Skeletal muscle cell (primary cell): ENCODE results near the gene CDK6.

Source experiments
- DNase-seq: peaks from one replicate; pipeline ENCODE4 v3.0.0-alpha.2; 2010; ENCODE audit warnings: low read depth
- H3K4me3 ChIP-seq: 2 replicates; pipeline ENCODE4 v1.5.1; 2011; ENCODE audit warnings: low read depth, mild to moderate bottlenecking, control low read depth, low read length, moderate library complexity

CDK6 gene

DNA sequence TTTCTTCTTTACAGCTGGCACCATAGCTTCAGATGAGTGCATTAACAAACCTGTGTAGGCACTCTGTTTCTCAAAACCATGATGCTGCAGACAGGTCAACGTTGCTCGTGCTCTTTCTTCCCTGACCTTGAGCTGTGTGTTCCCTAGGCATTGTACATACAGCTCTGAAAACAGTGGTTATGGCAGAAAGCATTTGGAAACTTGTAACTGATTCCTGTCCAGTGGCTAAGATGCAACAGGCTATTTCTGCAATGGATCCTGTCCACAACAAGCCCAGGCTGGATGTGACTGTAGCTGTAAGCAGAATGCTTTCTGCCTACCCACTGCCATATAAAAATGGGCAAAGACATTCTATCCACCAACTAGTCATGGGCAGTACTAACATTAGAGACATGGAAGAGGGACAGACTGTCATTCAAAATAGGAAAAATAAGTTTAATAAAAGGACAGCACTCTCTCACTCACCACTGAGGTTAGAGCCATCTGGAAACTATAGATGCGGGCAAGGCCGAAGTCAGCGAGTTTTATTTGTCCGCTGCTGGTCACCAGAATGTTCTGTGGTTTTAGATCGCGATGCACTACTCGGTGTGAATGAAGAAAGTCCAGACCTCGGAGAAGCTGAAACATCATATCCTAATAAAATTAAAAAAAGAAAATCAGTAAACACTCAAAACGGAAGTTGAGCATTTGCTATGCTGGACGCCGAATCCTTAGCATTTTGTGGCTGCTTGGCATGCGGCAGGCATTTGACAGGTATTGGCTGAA is 111.0 kb downstream of the CDK6 start:
- H3K4me3 ChIP-seq, result no peak overlapping the region

DNA sequence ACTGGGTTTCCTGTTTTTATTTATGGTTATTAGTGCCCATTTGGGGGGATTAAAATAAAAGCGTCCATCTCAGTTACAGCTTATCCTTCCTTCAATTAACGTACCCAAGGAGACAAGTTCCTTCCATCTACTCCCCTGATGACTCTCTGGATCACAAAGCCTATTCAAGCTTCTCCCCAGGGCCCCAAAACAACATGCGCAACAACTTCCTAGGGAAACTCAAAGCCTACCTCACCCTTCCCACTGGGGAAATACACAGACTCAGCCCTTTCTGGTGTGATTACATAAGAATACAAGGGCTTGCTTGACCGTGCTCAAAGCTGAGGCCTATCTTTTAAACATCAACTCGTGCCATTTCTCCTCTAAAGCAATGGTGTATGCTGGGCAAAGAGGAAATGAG is 112.4 kb downstream of the CDK6 start:
- no peak for DNase-seq
- H3K4me3 ChIP-seq, result no peak overlapping the region

More for the DNA sequence above, 111.0 kb downstream of the CDK6 start:
- DNase-seq, result no peak

DNA sequence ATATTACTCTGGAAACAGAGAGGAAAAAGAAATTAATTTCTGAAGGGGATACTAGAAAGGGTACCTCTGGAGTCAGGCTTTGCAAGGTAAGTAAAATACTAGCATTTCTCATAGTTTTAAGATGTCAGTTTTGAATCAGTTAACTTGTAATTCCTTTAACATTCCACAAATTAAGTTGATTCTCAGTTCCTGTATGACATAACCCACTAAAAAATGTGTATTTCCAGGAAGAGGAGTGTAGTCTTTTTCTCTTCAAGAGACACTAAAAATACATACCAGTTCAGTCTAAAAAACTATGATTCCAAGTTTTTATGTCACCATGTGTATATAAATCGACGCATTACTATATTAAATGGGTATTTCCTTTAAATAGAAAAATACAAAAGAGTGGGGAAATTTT is 113.2 kb downstream of the CDK6 start:
- no peak overlapping the region for H3K4me3 ChIP-seq
- DNase-seq, result no peak

DNA sequence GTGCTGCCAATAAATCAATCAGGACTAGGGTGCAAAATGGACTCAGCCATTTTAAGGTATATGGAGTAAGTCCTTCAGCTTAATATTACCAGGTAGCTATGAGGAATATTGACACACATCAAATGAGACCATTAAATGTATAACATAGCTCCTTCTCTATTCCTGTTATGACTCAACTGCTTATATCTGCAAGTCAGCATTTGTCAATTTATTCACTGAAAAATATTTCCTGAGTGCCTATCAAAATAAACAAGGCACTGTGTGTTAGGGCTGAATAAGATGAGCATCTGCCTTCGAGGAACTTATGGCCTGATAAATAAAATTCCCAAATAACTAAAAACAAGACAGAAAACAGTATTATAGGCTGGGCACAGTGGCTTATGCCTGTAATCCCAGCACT is 113.8 kb downstream of the CDK6 start:
- DNase-seq, result no peak
- H3K4me3 ChIP-seq, result no peak overlapping the region

DNA sequence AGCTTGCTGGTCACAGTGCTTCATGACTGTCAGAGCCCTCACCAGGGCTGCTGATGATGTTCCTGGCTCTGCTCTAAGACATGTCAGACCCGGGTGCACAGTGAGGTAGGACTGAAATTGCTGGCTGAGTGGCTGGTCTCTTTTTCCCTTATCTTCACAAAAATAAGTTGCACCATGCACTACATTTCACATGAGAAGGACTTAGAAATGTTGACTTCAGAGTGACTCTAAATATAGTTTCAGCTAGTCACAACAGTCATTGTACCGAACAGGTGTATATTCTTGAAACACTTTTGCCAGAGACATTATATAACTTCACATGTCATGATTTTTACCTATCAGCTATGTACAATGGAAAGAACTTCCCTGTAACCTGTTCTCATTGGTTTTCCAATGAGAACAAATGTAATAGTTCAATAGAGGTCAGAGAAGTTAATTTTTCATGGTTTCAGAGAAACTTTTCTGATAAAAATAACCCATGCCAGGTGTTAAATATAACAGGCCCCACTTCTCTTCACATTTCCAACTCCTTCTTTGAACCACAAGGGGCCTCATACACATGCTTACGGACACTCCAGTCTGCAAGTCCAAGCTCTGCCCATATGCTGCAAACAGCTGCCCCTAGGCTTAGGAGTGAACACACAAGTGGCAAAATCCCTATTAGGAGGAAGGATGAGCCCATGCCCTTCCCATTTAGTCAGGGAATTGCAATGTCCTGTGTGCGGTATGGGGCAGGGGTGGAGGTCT is 115.6 kb downstream of the CDK6 start:
- DNase-seq, result peak; percentile 45
- no peak overlapping the region for H3K4me3 ChIP-seq

- no peak overlapping the region for H3K4me3 ChIP-seq
- DNase-seq, result no peak
These were observed 118.2 kb downstream of the CDK6 start for GRCh38 chr7:92717993-92718716.

DNA sequence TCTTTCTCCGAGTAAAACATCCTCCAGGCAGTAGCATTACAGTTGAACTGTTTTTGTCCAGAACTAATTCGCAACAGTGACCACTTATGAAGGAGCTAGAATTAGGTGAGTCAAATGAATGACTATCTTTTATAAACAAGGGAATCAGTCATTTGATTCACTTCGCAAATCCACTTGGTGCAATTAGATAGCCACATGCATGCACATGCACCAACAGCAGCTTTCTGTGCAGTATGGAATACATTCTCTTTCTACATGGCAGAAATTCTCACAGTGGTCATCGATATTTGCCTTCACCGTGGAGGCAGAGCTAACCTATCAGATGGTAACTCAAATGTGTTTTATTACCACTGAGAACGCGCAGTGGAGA is 118.8 kb downstream of the CDK6 start:
- no peak for DNase-seq
- no peak overlapping the region for H3K4me3 ChIP-seq

DNA sequence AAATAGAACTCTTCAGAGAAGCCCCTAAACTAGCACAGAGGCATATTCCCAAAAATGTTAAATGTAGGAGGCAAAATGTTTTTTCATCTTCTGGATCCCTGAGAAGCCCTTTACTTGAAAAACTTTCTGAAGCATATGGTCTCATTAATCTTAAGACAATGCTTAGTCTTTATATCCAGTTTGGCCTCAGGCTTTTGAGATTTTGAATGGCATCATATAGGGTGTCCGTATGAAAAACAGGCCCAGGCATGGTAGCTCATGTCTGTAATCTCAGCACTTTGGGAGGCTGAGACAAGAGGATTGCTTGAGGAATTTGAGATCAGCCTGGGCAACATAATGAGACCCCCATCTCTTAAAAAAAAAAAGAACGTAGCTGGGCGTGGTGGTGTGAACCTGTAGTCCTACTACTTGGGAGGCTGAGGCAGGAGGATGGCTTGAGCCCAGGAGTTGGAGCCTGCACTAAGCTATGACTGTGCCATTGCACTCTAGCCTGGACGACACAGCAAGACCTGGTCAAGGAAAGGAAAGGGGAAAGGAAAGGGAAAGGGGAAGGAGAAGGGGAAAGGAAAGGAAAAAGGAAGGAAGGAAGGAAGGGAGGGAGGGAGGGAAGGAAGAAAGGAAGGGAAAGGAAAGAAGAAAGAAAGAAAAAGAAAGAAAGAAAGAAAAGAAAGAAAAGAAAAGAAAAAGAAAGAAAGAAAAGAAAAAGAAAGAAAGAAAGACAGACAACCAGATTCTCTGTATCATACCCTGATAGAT is 119.4 kb downstream of the CDK6 start:
- no peak overlapping the region for H3K4me3 ChIP-seq
- DNase-seq, result no peak

DNA sequence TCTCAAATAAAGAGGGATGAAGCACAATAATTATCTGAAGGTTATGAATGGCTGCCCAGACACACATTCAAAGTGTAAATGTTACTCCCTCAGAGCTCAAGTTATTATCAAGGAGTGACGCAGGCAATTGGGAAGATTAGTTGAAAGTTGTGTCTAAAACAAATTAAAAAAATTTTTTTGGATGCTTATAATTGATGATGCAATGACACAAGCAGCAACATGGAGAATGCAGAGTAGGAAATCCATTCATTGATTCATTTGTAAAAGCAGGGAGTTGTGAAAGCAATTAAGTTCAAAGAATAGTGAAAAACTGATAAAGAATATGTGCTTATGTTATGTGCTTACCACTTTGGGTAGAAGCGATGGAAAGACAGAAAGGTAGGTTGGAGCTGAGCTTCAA is 120.4 kb downstream of the CDK6 start:
- H3K4me3 ChIP-seq, result no peak overlapping the region
- DNase-seq, result no peak

DNA sequence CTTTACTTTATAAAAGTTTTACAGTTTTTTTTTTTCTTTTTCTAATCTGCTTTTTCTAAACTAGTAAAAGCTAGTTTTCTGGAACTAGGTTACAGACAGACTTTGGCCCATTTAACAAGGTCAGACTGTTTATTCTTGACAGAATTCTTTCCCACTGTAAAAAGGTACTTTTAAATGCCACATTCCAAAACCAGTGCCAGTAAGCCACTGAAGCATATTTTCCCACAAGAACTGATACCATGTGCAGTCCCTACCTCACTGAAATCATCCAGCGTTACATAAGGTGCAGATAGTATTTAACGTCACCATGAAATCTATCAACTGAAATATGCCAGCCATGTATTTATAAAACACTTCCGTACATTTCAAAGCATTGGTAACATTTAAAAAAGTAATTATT is 121.6 kb downstream of the CDK6 start:
- DNase-seq, result no peak

GRCh38 chr7:92714280-92714679 is 122.1 kb downstream of the CDK6 start:
- no peak overlapping the region for H3K4me3 ChIP-seq
- DNase-seq, result no peak

More for the DNA sequence above, 121.6 kb downstream of the CDK6 start:
- H3K4me3 ChIP-seq, result no peak overlapping the region

- H3K4me3 ChIP-seq, result no peak overlapping the region
- DNase-seq, result no peak
These were observed 126.5 kb downstream of the CDK6 start for GRCh38 chr7:92709912-92710311.

DNA sequence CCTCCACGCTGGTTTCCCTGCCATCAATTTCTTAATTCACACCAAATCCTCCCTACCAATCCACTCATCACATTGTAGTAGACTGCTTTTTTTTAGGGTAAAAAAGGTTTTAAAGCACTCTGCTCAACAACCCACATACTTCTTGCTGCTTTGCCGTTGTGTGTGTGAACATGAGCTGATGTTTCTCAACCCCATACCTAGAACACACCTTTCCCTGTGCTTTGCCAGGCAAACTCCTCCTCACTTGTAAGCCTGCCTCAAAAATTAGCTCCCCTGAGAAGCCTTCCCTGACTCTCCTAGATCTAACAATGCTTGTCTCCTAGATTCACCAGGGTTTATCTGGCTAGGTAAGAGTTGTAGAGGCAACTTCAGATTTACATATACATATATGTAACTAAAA is 127.2 kb downstream of the CDK6 start:
- DNase-seq, result no peak
- no peak overlapping the region for H3K4me3 ChIP-seq

GRCh38 chr7:92708111-92709042 is 128.0 kb downstream of the CDK6 start:
- DNase-seq, result no peak
- H3K4me3 ChIP-seq, result no peak overlapping the region

DNA sequence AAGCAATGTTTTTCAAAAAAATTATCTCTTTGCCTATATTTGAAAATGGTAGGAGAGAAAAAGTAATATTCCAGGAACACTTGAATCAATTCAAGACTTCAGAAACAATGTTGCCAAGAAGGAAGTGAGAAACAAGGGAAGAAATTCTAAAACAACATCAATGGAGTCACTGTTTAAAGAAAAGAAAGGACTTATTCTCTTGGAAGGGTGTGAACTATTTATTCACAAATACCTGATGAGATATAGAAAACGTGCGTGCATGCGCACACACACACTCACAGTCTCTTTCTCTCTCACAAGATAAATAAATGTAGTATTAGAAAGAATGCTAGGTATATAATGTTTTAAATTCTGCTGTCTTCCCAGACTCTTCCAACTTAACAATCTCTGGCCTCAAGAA is 128.9 kb downstream of the CDK6 start:
- DNase-seq, result no peak
- H3K4me3 ChIP-seq, result no peak overlapping the region

GRCh38 chr7:92706563-92706962 is 129.8 kb downstream of the CDK6 start:
- DNase-seq, result no peak
- no peak overlapping the region for H3K4me3 ChIP-seq

DNA sequence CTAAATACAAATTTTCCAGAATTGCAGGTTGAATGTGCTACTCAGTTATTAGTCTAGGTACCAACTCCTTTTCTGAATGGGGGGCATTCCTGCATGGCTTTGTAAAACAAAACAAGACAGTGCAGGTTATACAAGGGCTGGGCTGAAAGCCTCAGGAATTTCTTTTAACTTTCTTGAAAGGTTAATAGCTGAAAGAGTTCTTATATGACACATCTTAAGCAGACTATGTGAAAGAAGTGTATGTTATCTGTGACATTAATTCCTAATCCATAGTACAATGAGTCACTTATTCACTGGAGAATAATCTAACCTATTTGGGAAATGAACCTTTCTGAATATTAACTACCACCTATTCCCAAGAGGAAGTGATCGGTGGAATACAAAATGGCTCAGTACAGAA is 130.5 kb downstream of the CDK6 start:
- no peak overlapping the region for H3K4me3 ChIP-seq
- no peak for DNase-seq

DNA sequence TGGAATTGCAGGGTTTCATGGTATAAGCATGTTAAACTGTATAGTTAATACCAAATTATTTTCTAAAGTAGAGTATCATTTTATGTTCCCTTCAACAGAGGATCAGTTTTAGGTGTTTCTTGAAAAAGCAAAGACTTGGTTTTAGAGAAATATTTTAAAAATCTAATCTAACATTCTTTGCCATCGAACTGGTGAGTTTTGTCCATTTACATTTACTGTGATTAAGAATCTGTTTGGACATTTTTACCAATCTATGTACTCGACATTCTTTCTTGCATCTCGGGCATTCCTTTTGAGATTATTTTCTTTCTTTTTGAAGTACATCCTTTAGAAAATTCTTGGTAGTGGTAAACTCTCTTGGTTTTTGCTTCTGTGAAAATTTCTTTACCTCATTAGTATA is 131.5 kb downstream of the CDK6 start:
- no peak for DNase-seq
- no peak overlapping the region for H3K4me3 ChIP-seq

GRCh38 chr7:92702535-92702934 is 133.8 kb downstream of the CDK6 start:
- no peak for DNase-seq
- H3K4me3 ChIP-seq, result no peak overlapping the region
